COLO829 (cell line): Measurements from ENCODE around the gene MYLK.

ENCODE experiments used
- DNase-seq: peaks from one replicate; pipeline ENCODE4 v3.0.0; 2012; ENCODE audit warnings: low spot score

MYLK gene

GRCh38 chr3:123590685-123591450 lies 293.3 kb downstream of the MYLK start:
- no peak for DNase-seq

- DNase-seq: no peak
Observed at GRCh38 chr3:123587401-123587800, 296.7 kb downstream of the MYLK start.

- DNase-seq: no peak
Observed at GRCh38 chr3:123586968-123587367, 297.2 kb downstream of the MYLK start.

GRCh38 chr3:123586131-123586530 lies 298.0 kb downstream of the MYLK start:
- DNase-seq: no peak

- DNase-seq: peak; percentile 98
Observed at GRCh38 chr3:123584988-123585937, 298.9 kb downstream of the MYLK start, which contains the start of gene HACD2. HACD2 (minus strand) TSS chr3:123585053; CDS start chr3:123585027, 26 bp downstream.

GRCh38 chr3:123584284-123584987 lies 299.7 kb downstream of the MYLK start:
- no peak for DNase-seq

GRCh38 chr3:123583561-123583960 lies 300.6 kb downstream of the MYLK start:
- no peak for DNase-seq

- DNase-seq: no peak
Observed at GRCh38 chr3:123582315-123582714, 301.8 kb downstream of the MYLK start.

GRCh38 chr3:123576122-123576521 lies 308.0 kb downstream of the MYLK start:
- no peak for DNase-seq

GRCh38 chr3:123571973-123572365 lies 312.2 kb downstream of the MYLK start:
- no peak for DNase-seq

GRCh38 chr3:123571264-123571972 lies 312.7 kb downstream of the MYLK start:
- DNase-seq: no peak

- DNase-seq: no peak
Observed at GRCh38 chr3:123568875-123569274, 315.3 kb downstream of the MYLK start.

GRCh38 chr3:123568034-123568433 lies 316.1 kb downstream of the MYLK start:
- peak; percentile 83 for DNase-seq

- DNase-seq: no peak
Observed at GRCh38 chr3:123564056-123564455, 320.1 kb downstream of the MYLK start.

- DNase-seq: no peak
Observed at GRCh38 chr3:123562547-123562946, 321.6 kb downstream of the MYLK start.

GRCh38 chr3:123561188-123561587 lies 322.9 kb downstream of the MYLK start:
- DNase-seq: peak; percentile 66
